PC-3 (cell line): ENCODE data around the gene ELMO2. TPM values are rescaled to one million over a fixed set of nuclear protein-coding genes. Genes with fewer than 3 reads are reported as not detected.

Experiments used
- ATAC-seq: fragments of 200-7000 bp; cut with Tn5 transposase; 2 replicates; pipeline ENCODE4 v1.9.1; 2020; ENCODE audit warnings: mild to moderate bottlenecking, moderate library complexity
- BruUV-seq: library from RNA; stranded (reverse); fragments of 400-500 nt; replicated peaks from 2 replicates; lab custom pipeline; 2021; lab: Mats Ljungman, UMichigan
- CTCF ChIA-PET: fragments of 300-600 bp; sonication (Branson Sonifier 250); formaldehyde crosslinking; loops from one replicate; lab custom pipeline; 2022; ENCODE audit warnings: antibody characterized with exemption; lab: Charles Lee
- POLR2A ChIA-PET: fragments of 300-600 bp; sonication (Branson Sonifier 250); formaldehyde crosslinking; loops from one replicate; lab custom pipeline; 2022; ENCODE audit warnings: antibody characterized with exemption; ENCODE audit not compliant: unreplicated experiment; lab: Charles Lee
- DNase-seq: peaks from one replicate; pipeline ENCODE4 v3.0.0-alpha.2; 2015
- H2AFZ ChIP-seq: fragments of 300-600 bp; sonication (generic); 2 replicates; pipeline ENCODE4 v1.6.0; 2016; ENCODE audit warnings: antibody characterized with exemption, low read length
- H3F3A ChIP-seq: fragments of 300-600 bp; sonication (generic); one replicate; pipeline ENCODE4 v1.6.0; 2017; ENCODE audit warnings: antibody characterized with exemption, low read length, control low read depth, mild to moderate bottlenecking; ENCODE audit not compliant: unreplicated experiment
- H3K27ac ChIP-seq: fragments of 300-600 bp; sonication (generic); 2 replicates; pipeline ENCODE4 v1.5.1; 2016; ENCODE audit warnings: mild to moderate bottlenecking, low read length
- H3K27me3 ChIP-seq: fragments of 300-600 bp; sonication (generic); 2 replicates; pipeline ENCODE4 v1.6.1; 2016; ENCODE audit warnings: low read length, mixed read lengths
- H3K36me3 ChIP-seq: fragments of 300-600 bp; sonication (generic); 2 replicates; pipeline ENCODE4 v1.6.1; 2016; ENCODE audit warnings: low read depth, mixed run types, low read length, mixed read lengths
- H3K4me1 ChIP-seq: fragments of 300-600 bp; sonication (generic); 2 replicates; pipeline ENCODE4 v1.5.1; 2016; ENCODE audit warnings: low read length; ENCODE audit not compliant: insufficient read depth
- H3K4me2 ChIP-seq: fragments of 300-600 bp; sonication (generic); 2 replicates; pipeline ENCODE4 v1.6.0; 2016; ENCODE audit warnings: low read length
- H3K4me3 ChIP-seq: fragments of 300-600 bp; sonication (generic); 2 replicates; pipeline ENCODE4 v1.5.1; 2016; ENCODE audit warnings: mild to moderate bottlenecking, low read length, mixed read lengths
- H3K79me2 ChIP-seq: fragments of 300-600 bp; sonication (generic); 2 replicates; pipeline ENCODE4 v1.6.1; 2017; ENCODE audit warnings: low read length, mixed read lengths
- H3K9ac ChIP-seq: fragments of 300-600 bp; sonication (generic); 2 replicates; pipeline ENCODE4 v1.6.0; 2016; ENCODE audit warnings: mild to moderate bottlenecking, low read length
- H3K9me2 ChIP-seq: fragments of 300-600 bp; sonication (generic); replicated peaks from 2 replicates; pipeline ENCODE4 v1.6.1; 2016; ENCODE audit warnings: mixed run types, low read length, mixed read lengths
- H3K9me3 ChIP-seq: fragments of 300-600 bp; sonication (generic); 2 replicates; pipeline ENCODE4 v1.6.1; 2016; ENCODE audit warnings: low read length, mixed read lengths
- H4K20me1 ChIP-seq: fragments of 300-600 bp; sonication (generic); 2 replicates; pipeline ENCODE4 v1.6.1; 2016; ENCODE audit warnings: low read length, mixed read lengths
- CTCF ChIP-seq: fragments of 300-600 bp; sonication (generic); conservative IDR thresholded peaks from 2 replicates; pipeline ENCODE4 v1.5.1; 2017; ENCODE audit warnings: antibody characterized with exemption, low read depth, mild to moderate bottlenecking, low read length
- EZH2 ChIP-seq: fragments of 300-600 bp; sonication (generic); IDR thresholded peaks from one replicate; pipeline ENCODE4 v1.6.1; 2017; ENCODE audit warnings: antibody characterized with exemption, mild to moderate bottlenecking, low read length; ENCODE audit not compliant: unreplicated experiment
- EZH2phosphoT487 ChIP-seq: fragments of 300-600 bp; sonication (generic); IDR thresholded peaks from 2 replicates; pipeline ENCODE4 v1.6.1; 2018; ENCODE audit warnings: mild to moderate bottlenecking, antibody characterized with exemption, low read length, borderline replicate concordance
- intact Hi-C: fragments of 100-400 bp; cut with micrococcal nuclease; formaldehyde crosslinking; loops from 2 replicates; pipeline ENCODE4 v1.9.0; 2023
- total RNA-seq: library from RNA; depleted of rRNA; stranded (reverse); fragments of >200 nt; gene quantifications from 2 replicates; pipeline ENCODE4 v1.2.3, GENCODE V29; 2014

Gene ELMO2
- total RNA-seq, 1 experiment from 2014 or later: 29.0 TPM

- ATAC-seq: peak; percentile 34
- peak; percentile 47 for DNase-seq
- H3K9ac ChIP-seq: no peak overlapping the region
- TF ChIP-seq EZH2 (no peak), EZH2phosphoT487 (no peak), CTCF (peak; percentile 86)
- H3K79me2 ChIP-seq: no peaks in the 10 kb centered on the region
- H3K4me3 ChIP-seq: no peak overlapping the region
- H3K9me2 ChIP-seq: no peaks in the 10 kb centered on the region
- no TSS peak for BruUV-seq
- H3K4me2 ChIP-seq: no peak overlapping the region
- no peak overlapping the region for H2AFZ ChIP-seq
- POLR2A ChIA-PET: no interaction called here
- no peak overlapping the region for H3K27ac ChIP-seq
- H4K20me1 ChIP-seq: no peaks in the 10 kb centered on the region
- H3K4me1 ChIP-seq: peaks cover 14% of the 10 kb centered on the region; the same call in 1 of the 2 replicates
- intact Hi-C loops: loop anchor here (5.0 kb wide), 1 partner anchor 217 kb away; no protein-coding TSS in a partner anchor
- CTCF ChIA-PET: interaction anchor here (0.7 kb wide), 1 partner anchor 42 kb away, joined by 5 read pairs; no protein-coding TSS in a partner anchor
- H3K36me3 ChIP-seq: no peaks in the 10 kb centered on the region
- no peaks in the 10 kb centered on the region for H3K27me3 ChIP-seq
- H3F3A ChIP-seq: no peaks in the 10 kb centered on the region
- H3K9me3 ChIP-seq: no peaks in the 10 kb centered on the region
Measured at GRCh38 chr20:46349035-46349741, 57.2 kb downstream of the ELMO2 start.

GRCh38 chr20:46347841-46348803 is 58.3 kb downstream of the ELMO2 start:
- H3K4me2 ChIP-seq: no peak overlapping the region
- no peak overlapping the region for H3K27ac ChIP-seq
- intact Hi-C loops: loop anchor here (5.0 kb wide), 1 partner anchor 216 kb away; no protein-coding TSS in a partner anchor
- no peak overlapping the region for H2AFZ ChIP-seq
- no peaks in the 10 kb centered on the region for H3K36me3 ChIP-seq
- H3K27me3 ChIP-seq: no peaks in the 10 kb centered on the region
- ATAC-seq (no peak), DNase-seq (no peak)
- H3K4me3 ChIP-seq: no peak overlapping the region
- BruUV-seq: no TSS peak
- POLR2A ChIA-PET: no interaction called here
- no peaks in the 10 kb centered on the region for H4K20me1 ChIP-seq
- H3K4me1 ChIP-seq: peaks cover 14% of the 10 kb centered on the region; the same call in 1 of the 2 replicates
- H3K9me2 ChIP-seq: no peaks in the 10 kb centered on the region
- H3K79me2 ChIP-seq: no peaks in the 10 kb centered on the region
- no peaks in the 10 kb centered on the region for H3F3A ChIP-seq
- CTCF ChIA-PET: interaction anchor here (0.7 kb wide), 1 partner anchor 41 kb away, joined by 5 read pairs; no protein-coding TSS in a partner anchor
- no peaks in the 10 kb centered on the region for H3K9me3 ChIP-seq
- H3K9ac ChIP-seq: no peak overlapping the region
- TF ChIP-seq CTCF (no peak), EZH2 (no peak), EZH2phosphoT487 (no peak)
